Thymus (tissue), 11 donors: ENCODE results near the gene ERC2. TPM values are rescaled to one million over a fixed set of nuclear protein-coding genes. Genes with fewer than 3 reads are reported as not detected.
A peak's percentile ranks its signal among the peaks of the same experiment; 100 is the strongest.
"Not testable (repeated sequence)": the region's sequence is repeated elsewhere in the genome, so short reads cannot be mapped to it uniquely, and the experiment has no call there.

Source experiments
- DNase-seq, 9 donors: peaks; one replicate each; pipeline ENCODE4 v3.0.0-alpha.2; 2013; ENCODE audit warnings: low spot score in 9 of 9, low read depth in 6 of 9, missing footprints in 1 of 9
- H3K27ac ChIP-seq, 2 donors: one replicate each; pipeline ENCODE4 v1.5.1; 2013; ENCODE audit warnings: control low read depth in 1 of 2, low read depth in 1 of 2, low read length in 1 of 2, mild to moderate bottlenecking in 1 of 2, moderate library complexity in 1 of 2
- H3K27me3 ChIP-seq, 2 donors: one replicate each; pipeline ENCODE4 v1.5.1; 2013; ENCODE audit warnings: low read length in 1 of 2; ENCODE audit not compliant: control insufficient read depth in 2 of 2, insufficient read depth in 1 of 2
- H3K36me3 ChIP-seq, 2 donors: one replicate each; pipeline ENCODE4 v1.5.1; 2013; ENCODE audit warnings: low read length in 1 of 2, mild to moderate bottlenecking in 1 of 2, moderate library complexity in 1 of 2; ENCODE audit not compliant: control insufficient read depth in 2 of 2, insufficient read depth in 2 of 2
- H3K4me1 ChIP-seq, 2 donors: one replicate each; pipeline ENCODE4 v1.5.1; 2013; ENCODE audit warnings: low read length in 2 of 2; ENCODE audit not compliant: control insufficient read depth in 2 of 2, insufficient read depth in 2 of 2
- H3K4me3 ChIP-seq, 2 donors: one replicate each; pipeline ENCODE4 v1.5.1; 2013; ENCODE audit warnings: low read length in 2 of 2, control low read depth in 1 of 2, mild to moderate bottlenecking in 1 of 2
- H3K9me3 ChIP-seq, 2 donors: one replicate each; pipeline ENCODE4 v1.5.1; 2013; ENCODE audit warnings: low read length in 1 of 2, mild to moderate bottlenecking in 1 of 2; ENCODE audit not compliant: control insufficient read depth in 2 of 2, insufficient read depth in 1 of 2
- WGBS: extraction: QIAGEN DNeasy Blood & Tissue Kit; methylation state at CpG from one replicate; pipeline ENCODE4 v1.1.7; 2013; 5-methylcytosine and 5-hydroxymethylcytosine counted together
- polyA plus RNA-seq: library from polyadenylated mRNA; stranded (reverse); fragments of 200-250 nt; gene quantifications from one replicate; pipeline ENCODE4 v1.2.3, GENCODE V29; 2013
- total RNA-seq: library from RNA; stranded (reverse); fragments of 120-200 nt; gene quantifications from one replicate; pipeline ENCODE4 v1.2.4, GENCODE V29; 2013
- donor health status: healthy.

The ERC2 gene
- total and polyA plus RNA-seq, 2 donors = 0.28 to 0.50 TPM

DNA sequence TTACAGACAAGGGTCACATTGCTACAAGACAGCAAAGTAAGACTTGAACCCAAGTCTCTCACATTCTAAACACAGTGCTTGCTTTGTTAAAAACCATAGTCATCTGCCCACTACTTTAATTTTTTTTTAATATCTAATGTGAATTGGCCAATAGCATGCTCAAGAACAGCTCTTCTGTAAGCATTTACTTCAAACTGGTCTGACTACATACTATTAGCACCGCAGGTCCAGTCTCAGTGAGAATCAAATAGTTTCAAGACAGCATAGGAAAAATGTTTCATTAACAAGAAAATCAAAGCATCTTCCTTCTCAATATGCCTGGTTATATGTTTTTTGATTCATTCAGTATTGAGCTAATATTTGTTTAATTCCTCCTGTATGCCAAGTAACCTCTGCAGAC is 419.9 kb downstream of the ERC2 start:
- no peak for DNase-seq
- no peaks in the 10 kb centered on the region for H3K27me3 ChIP-seq
- no peak overlapping the region for H3K27ac ChIP-seq
- no peaks in the 10 kb centered on the region for H3K9me3 ChIP-seq
- no peaks in the 10 kb centered on the region for H3K36me3 ChIP-seq
- no peaks in the 10 kb centered on the region for H3K4me1 ChIP-seq
- WGBS = 97% methylated on average over 1 of the region's 1 CpG
- no peak overlapping the region for H3K4me3 ChIP-seq

DNA sequence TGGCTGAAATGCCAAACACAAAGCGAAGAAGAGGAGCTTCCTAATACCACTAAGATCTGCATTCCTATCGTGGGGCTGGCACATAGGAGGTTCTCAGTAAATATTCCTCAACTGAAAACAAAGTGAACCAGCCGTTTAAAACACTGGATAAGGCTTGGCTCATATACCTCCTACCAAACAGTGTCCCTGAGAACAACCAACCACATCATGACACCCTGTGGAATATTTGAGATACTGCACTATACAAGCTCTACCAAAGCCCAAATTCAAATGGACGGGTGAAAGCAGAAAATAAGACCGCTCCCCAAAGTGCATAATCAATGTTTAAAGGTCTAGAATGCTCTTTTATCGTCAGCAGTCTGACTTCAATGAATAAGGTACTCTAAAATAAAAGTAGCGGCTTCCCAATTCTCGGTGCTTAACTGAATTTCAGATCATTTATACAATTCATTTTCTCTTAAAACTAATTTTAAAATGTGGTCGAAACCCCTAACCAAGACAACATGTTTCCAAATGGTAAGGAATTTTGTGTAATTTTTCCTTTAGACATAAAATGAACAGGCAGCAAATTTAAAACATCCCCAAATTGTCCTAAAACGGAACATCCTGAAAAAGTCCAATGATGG is 425.8 kb downstream of the ERC2 start:
- 68% methylated on average over 10 of the region's 10 CpGs for WGBS
- no peak for DNase-seq
- no peak overlapping the region for H3K27ac ChIP-seq

DNA sequence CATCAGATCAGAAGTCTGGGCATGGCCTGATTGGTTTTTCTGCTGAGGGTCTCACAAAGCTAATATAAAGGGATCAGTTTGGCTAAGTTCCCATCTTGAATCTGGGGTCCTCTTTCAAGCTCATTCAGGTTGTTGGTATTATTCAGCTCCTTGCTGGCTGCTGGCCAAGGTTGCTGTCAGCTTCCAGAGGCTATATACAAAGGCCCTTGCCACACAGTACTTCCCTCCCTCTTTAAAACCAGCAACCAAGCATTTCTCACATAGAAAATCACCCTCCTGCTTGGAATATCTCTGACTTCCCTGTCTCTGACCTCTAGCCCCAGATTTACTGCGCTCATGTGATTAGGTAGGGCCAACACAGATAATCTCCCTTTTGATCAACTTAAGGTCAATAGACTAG is 442.9 kb downstream of the ERC2 start:
- H3K4me1 ChIP-seq = no peaks in the 10 kb centered on the region
- no peak overlapping the region for H3K4me3 ChIP-seq
- no peaks in the 10 kb centered on the region for H3K36me3 ChIP-seq
- WGBS = 89% methylated on average over 1 of the region's 1 CpG
- H3K27me3 ChIP-seq = no peaks in the 10 kb centered on the region
- H3K9me3 ChIP-seq = no peaks in the 10 kb centered on the region
- no peak for DNase-seq
- no peak overlapping the region for H3K27ac ChIP-seq

More for the DNA sequence above, 425.8 kb downstream of the ERC2 start:
- H3K4me3 ChIP-seq = no peak overlapping the region
- H3K9me3 ChIP-seq = no peaks in the 10 kb centered on the region
- H3K36me3 ChIP-seq = no peaks in the 10 kb centered on the region
- no peaks in the 10 kb centered on the region for H3K27me3 ChIP-seq
- H3K4me1 ChIP-seq = no peaks in the 10 kb centered on the region

GRCh38 chr3:56023546-56023945 is 444.7 kb downstream of the ERC2 start:
- no peaks in the 10 kb centered on the region for H3K9me3 ChIP-seq
- no peak for DNase-seq
- 96% methylated on average over 2 of the region's 2 CpGs for WGBS

GRCh38 chr3:56022619-56023018 is 445.6 kb downstream of the ERC2 start:
- Histone ChIP-seq H3K27me3 (no peaks in the 10 kb centered on the region), H3K36me3 (no peaks in the 10 kb centered on the region), H3K9me3 (no peaks in the 10 kb centered on the region), H3K27ac (no peak overlapping the region), H3K4me1 (no peaks in the 10 kb centered on the region), H3K4me3 (no peak overlapping the region)
- DNase-seq = no peak

More at GRCh38 chr3:56023546-56023945, 444.7 kb downstream of the ERC2 start:
- Histone ChIP-seq H3K27me3 (no peaks in the 10 kb centered on the region), H3K36me3 (no peaks in the 10 kb centered on the region), H3K27ac (no peak overlapping the region), H3K4me3 (no peak overlapping the region), H3K4me1 (no peaks in the 10 kb centered on the region)

DNA sequence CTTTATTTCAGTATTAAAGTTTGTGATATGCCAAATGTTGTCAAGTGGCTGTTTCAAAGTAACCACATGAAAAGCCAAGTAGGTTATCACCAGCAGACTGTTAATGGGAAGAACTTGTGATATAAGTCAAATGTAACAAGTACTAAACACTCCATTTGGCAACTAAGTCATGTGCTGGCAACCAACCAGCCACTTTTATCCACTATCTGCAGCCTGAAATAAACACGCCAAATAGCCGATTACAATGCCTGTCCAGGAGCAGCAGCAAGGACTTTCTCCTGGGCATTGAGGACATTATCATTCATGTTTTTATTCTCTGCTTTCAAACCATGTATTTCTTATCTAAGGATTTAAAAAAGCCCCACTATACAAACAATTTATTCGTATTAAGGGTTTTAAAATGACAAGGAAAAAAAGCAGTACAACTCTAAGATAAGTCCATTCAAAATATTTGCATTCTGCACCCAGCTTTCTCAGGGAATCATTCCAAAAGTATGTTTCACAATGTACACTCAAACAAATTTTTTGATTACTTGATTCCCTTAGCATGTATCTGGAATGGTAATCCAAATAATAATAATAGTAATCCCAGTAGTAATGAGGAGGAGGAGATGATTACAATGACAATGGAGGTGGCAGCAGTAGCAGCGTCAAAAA is 448.6 kb downstream of the ERC2 start:
- Histone ChIP-seq H3K27ac (no peak overlapping the region), H3K4me3 (no peak overlapping the region), H3K27me3 (no peaks in the 10 kb centered on the region), H3K36me3 (no peaks in the 10 kb centered on the region), H3K4me1 (no peaks in the 10 kb centered on the region), H3K9me3 (no peaks in the 10 kb centered on the region)
- no peak for DNase-seq
- WGBS = 80% methylated on average over 4 of the region's 4 CpGs

- WGBS = 88% methylated on average over 1 of the region's 1 CpG
Measured at GRCh38 chr3:56015374-56015773, 452.9 kb downstream of the ERC2 start.

DNA sequence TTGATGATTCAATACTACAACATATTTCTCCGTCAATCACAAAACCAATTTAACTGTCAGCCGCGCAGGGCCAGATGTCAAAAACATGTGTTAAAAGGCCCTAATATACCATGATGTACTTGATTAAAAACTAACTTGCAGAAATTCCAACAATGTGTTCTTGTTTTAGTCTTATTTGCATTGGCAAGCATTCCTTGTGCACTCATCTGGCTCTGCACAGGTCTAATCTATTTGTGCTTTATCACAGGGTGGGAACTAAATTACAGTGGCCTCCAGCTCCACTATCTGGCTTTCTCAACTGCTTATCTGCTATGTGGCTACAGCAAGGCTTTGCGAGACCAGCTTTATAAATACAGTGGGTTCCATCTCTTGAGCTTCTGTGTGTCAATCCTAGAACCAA is 455.5 kb downstream of the ERC2 start:
- 98% methylated on average over 4 of the region's 4 CpGs for WGBS
- no peaks in the 10 kb centered on the region for H3K36me3 ChIP-seq
- DNase-seq = no peak
- no peaks in the 10 kb centered on the region for H3K4me1 ChIP-seq
- H3K4me3 ChIP-seq = no peak overlapping the region
- no peak overlapping the region for H3K27ac ChIP-seq
- H3K9me3 ChIP-seq = no peaks in the 10 kb centered on the region
- no peaks in the 10 kb centered on the region for H3K27me3 ChIP-seq

More at GRCh38 chr3:56015374-56015773, 452.9 kb downstream of the ERC2 start:
- H3K4me3 ChIP-seq, H3K27me3 ChIP-seq, DNase-seq, H3K4me1 ChIP-seq, H3K27ac ChIP-seq, H3K36me3 ChIP-seq, H3K9me3 ChIP-seq: not testable (repeated sequence)

GRCh38 chr3:56005196-56005805 is 463.0 kb downstream of the ERC2 start:
- H3K27me3 ChIP-seq = no peaks in the 10 kb centered on the region
- H3K4me1 ChIP-seq = no peaks in the 10 kb centered on the region
- no peak overlapping the region for H3K27ac ChIP-seq
- no peaks in the 10 kb centered on the region for H3K9me3 ChIP-seq
- peak in 2 of 9 donors; percentile 2 to 9 for DNase-seq
- 27% methylated on average over 6 of the region's 6 CpGs for WGBS
- H3K36me3 ChIP-seq = no peaks in the 10 kb centered on the region
- no peak overlapping the region for H3K4me3 ChIP-seq
